GM12801 (cell line): ENCODE results near the gene KIAA0825.

ENCODE experiments used
- CTCF ChIP-seq: IDR thresholded peaks from one replicate; pipeline ENCODE4 v1.5.1; 2011; ENCODE audit warnings: control low read depth; ENCODE audit not compliant: insufficient read length; ENCODE audit errors: extremely low read depth

Gene KIAA0825

DNA sequence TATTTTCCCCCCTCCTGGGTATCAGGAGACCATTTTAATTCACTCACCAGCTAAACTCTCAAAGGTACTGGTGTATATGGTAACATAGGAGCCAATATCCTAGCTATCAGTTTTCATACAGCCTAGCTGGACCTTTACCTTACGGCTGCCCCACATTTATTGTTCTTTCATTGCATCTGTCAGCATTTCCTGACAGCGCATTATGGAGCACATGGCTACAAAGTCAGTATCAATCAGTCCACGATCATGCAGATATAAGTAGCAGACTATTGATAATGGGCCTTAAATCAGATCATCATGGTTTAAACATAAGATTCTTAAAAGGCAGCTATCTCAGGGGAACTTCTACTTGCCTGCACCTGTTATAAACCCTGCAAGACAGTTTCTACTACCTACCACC lies 304.7 kb downstream of the KIAA0825 start:
- no peak for TF ChIP-seq CTCF

DNA sequence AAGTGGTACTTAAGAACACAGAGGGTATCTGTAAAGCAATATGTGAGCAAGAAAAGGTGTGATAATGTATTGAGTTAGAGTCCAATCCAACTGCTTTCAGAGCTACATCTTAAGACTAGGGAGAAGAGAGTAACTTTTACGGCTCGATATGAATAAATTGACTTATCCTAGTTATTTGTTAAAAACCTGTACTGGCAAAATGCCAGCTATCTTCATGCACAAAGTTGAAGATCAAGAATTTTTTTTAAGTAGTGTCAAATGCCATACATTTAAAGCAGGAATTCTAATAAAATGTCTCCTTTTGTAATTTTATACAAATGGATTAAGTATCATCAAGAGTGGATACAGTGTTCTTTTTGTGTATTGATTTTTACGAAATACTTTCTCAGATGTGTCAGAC lies 305.2 kb downstream of the KIAA0825 start:
- no peak for TF ChIP-seq CTCF

DNA sequence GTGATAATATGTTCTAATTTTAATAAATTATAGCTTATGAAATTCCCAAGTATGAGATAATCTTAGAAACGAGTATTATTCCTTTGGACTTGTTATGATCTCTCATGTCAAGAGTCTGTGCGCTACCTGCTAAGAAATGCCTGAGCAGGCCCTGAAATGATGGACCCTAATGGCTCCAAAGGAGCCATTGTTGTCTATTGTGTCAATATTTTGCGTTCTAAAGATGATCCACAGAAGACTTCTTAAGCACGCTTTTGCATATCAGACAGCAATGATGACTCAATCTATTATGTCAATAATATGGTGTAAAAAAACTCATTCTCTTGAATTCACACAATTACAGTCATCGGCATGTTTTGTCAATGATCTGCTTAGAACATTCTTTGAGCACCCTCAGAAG lies 306.1 kb downstream of the KIAA0825 start:
- TF ChIP-seq CTCF, result no peak

DNA sequence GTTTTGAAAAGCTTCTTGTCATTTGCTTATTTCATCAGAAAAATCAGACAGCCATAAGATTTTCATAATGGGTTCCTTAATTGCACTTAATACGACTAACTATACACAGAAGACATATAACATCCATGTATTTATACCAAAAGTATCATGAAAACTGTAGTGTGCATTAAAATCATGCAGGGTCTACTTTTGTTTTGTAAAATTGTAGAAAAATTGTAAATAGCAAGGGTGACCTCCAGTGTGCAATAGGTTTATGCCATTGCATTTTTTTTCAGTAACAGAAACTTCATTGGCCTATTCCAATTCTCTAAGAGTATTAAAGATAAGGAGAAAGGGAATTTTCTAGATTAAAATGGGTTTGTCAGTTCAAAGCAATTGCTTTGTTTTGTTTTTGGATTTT lies 307.6 kb downstream of the KIAA0825 start:
- TF ChIP-seq CTCF, result no peak

DNA sequence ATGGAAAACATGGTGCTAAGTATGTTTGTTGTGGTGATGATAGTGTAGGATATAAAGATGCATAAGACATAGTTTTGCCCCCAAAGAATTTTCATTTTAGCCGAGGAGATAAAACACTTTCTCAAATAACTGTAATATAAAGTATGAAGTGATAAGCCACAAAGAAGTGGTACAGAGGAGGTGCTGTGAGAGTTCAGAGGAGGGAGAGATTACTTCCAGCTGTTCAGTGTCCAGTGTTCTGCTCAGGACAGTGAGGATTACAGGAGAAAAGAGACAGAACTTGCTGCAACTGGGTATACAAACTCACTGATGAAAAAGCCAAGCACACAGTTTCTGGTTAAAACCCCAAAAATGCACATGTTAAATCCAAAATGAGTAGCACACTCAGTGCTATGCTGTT lies 309.3 kb downstream of the KIAA0825 start:
- no peak for TF ChIP-seq CTCF

- no peak for TF ChIP-seq CTCF
These were observed 310.0 kb downstream of the KIAA0825 start for GRCh38 chr5:94308442-94308841.

DNA sequence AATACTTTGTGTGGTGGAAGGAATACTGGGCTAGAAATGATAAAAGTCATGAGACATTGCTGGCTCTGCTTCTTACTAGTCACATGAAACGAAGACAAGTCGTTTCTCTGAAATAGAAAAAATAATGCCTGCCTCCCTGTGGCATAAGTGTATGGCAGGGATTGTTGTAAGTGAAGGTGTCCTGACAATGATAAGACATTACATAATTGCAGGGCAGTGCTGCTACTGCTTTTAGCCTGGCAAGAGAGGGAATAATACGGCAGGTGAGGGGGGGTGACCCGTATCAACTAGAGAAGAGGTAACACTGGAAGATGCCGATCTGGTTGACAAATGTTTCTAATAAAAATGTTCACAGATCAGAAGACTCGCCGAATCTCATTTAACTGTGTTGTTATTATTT lies 314.3 kb downstream of the KIAA0825 start:
- TF ChIP-seq CTCF, result no peak

DNA sequence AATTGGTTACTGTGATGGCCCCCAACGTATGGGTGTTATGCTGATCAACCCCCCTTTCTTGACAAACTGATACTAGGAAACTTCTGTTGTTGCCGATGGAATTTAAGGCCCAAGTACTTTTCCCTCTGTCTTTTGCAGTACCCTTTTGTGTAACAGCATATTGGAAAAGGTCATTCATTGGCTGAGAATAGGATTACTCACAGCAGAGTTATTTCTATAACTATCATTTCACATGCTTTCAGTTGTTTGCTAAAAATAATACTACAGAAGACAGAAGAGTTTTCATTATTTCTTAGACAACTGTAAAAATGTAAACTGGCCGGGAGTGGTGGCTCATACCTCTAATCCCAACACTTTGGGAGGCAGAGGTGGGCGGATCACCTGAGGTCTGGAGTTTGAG lies 329.5 kb downstream of the KIAA0825 start:
- no peak for TF ChIP-seq CTCF
